WTC11 (cell line): ENCODE results near the gene VSIR. TPM values are rescaled to one million over a fixed set of nuclear protein-coding genes. Genes with fewer than 3 reads are reported as not detected.

Experiments
- ATF2 ChIP-seq: sonication (generic); formaldehyde crosslinking; IDR thresholded peaks from 2 replicates; pipeline ENCODE4 v1.8.1; 2022; ENCODE audit warnings: low read depth, missing genetic modification reagents, borderline replicate concordance
- ATF6 ChIP-seq: sonication (generic); formaldehyde crosslinking; IDR thresholded peaks from 2 replicates; pipeline ENCODE4 v1.8.1; 2023; ENCODE audit warnings: mild to moderate bottlenecking, missing genetic modification reagents
- HMGA2 ChIP-seq: fragments of 250-450 bp; sonication (Bioruptor Pico); IDR thresholded peaks from 2 replicates; pipeline ENCODE4 v1.4.0; 2021; ENCODE audit warnings: mild to moderate bottlenecking, moderate library complexity
- JUN ChIP-seq: sonication (generic); formaldehyde crosslinking; IDR thresholded peaks from 2 replicates; pipeline ENCODE4 v1.8.0; 2023; ENCODE audit warnings: mild to moderate bottlenecking, missing genetic modification reagents
- NFATC4 ChIP-seq: fragments of 250-450 bp; sonication (Bioruptor Pico); IDR thresholded peaks from 2 replicates; pipeline ENCODE4 v1.9.0; 2021; ENCODE audit warnings: mild to moderate bottlenecking
- NR1H2 ChIP-seq: sonication (generic); formaldehyde crosslinking; IDR thresholded peaks from 2 replicates; pipeline ENCODE4 v1.9.0; 2021; ENCODE audit warnings: mild to moderate bottlenecking, moderate library complexity, missing genetic modification reagents
- SOX15 ChIP-seq: fragments of 250-450 bp; sonication (Bioruptor Pico); IDR thresholded peaks from 2 replicates; pipeline ENCODE4 v1.9.0; 2021; ENCODE audit warnings: mild to moderate bottlenecking
- TCF7 ChIP-seq: sonication (generic); formaldehyde crosslinking; IDR thresholded peaks from 2 replicates; pipeline ENCODE4 v1.8.0; 2022; ENCODE audit warnings: mild to moderate bottlenecking, low read depth, missing genetic modification reagents, moderate library complexity
- USF1 ChIP-seq: sonication (generic); formaldehyde crosslinking; IDR thresholded peaks from 2 replicates; pipeline ENCODE4 v1.8.0; 2022; ENCODE audit warnings: mild to moderate bottlenecking, missing genetic modification reagents
- USF2 ChIP-seq: sonication (generic); formaldehyde crosslinking; IDR thresholded peaks from 2 replicates; pipeline ENCODE4 v1.8.1; 2023; ENCODE audit warnings: mild to moderate bottlenecking, missing genetic modification reagents, moderate library complexity
- total RNA-seq: library from RNA; stranded (reverse); gene quantifications from 3 replicates; pipeline ENCODE4 v1.2.3, GENCODE V29; 2021
- TF ChIP-seq, protein P1 (sequence below): sonication (generic); formaldehyde crosslinking; conservative IDR thresholded peaks from 2 replicates; pipeline ENCODE4 v1.8.1; 2023; ENCODE audit warnings: mild to moderate bottlenecking, low read depth, missing genetic modification reagents, moderate library complexity
- TF ChIP-seq, protein P2 (sequence below): fragments of 250-450 bp; sonication (Bioruptor Pico); IDR thresholded peaks from 2 replicates; pipeline ENCODE4 v1.9.0; 2021; ENCODE audit warnings: mild to moderate bottlenecking
- TF ChIP-seq, protein P3 (sequence below): sonication (generic); formaldehyde crosslinking; IDR thresholded peaks from 2 replicates; pipeline ENCODE4 v1.8.0; 2022; ENCODE audit warnings: missing genetic modification reagents

Gene VSIR
- total RNA-seq, 1 experiment from 2014 or later, result 0.74 TPM

- TF ChIP-seq, protein P1, sequence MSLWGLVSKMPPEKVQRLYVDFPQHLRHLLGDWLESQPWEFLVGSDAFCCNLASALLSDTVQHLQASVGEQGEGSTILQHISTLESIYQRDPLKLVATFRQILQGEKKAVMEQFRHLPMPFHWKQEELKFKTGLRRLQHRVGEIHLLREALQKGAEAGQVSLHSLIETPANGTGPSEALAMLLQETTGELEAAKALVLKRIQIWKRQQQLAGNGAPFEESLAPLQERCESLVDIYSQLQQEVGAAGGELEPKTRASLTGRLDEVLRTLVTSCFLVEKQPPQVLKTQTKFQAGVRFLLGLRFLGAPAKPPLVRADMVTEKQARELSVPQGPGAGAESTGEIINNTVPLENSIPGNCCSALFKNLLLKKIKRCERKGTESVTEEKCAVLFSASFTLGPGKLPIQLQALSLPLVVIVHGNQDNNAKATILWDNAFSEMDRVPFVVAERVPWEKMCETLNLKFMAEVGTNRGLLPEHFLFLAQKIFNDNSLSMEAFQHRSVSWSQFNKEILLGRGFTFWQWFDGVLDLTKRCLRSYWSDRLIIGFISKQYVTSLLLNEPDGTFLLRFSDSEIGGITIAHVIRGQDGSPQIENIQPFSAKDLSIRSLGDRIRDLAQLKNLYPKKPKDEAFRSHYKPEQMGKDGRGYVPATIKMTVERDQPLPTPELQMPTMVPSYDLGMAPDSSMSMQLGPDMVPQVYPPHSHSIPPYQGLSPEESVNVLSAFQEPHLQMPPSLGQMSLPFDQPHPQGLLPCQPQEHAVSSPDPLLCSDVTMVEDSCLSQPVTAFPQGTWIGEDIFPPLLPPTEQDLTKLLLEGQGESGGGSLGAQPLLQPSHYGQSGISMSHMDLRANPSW (CRISPR knock-in tag), result no peak
- TF ChIP-seq USF1 (CRISPR knock-in tag), result no peak
- TF ChIP-seq JUN (CRISPR knock-in tag), result no peak
- TF ChIP-seq, protein P2, sequence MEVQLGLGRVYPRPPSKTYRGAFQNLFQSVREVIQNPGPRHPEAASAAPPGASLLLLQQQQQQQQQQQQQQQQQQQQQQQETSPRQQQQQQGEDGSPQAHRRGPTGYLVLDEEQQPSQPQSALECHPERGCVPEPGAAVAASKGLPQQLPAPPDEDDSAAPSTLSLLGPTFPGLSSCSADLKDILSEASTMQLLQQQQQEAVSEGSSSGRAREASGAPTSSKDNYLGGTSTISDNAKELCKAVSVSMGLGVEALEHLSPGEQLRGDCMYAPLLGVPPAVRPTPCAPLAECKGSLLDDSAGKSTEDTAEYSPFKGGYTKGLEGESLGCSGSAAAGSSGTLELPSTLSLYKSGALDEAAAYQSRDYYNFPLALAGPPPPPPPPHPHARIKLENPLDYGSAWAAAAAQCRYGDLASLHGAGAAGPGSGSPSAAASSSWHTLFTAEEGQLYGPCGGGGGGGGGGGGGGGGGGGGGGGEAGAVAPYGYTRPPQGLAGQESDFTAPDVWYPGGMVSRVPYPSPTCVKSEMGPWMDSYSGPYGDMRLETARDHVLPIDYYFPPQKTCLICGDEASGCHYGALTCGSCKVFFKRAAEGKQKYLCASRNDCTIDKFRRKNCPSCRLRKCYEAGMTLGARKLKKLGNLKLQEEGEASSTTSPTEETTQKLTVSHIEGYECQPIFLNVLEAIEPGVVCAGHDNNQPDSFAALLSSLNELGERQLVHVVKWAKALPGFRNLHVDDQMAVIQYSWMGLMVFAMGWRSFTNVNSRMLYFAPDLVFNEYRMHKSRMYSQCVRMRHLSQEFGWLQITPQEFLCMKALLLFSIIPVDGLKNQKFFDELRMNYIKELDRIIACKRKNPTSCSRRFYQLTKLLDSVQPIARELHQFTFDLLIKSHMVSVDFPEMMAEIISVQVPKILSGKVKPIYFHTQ (CRISPR knock-in tag), result no peak
- no peak for TF ChIP-seq TCF7
- TF ChIP-seq NR1H2, result no peak
- no peak for TF ChIP-seq SOX15 (CRISPR knock-in tag)
- no peak for TF ChIP-seq ATF6 (CRISPR knock-in tag)
- no peak for TF ChIP-seq USF2 (CRISPR knock-in tag)
- TF ChIP-seq NFATC4 (CRISPR knock-in tag), result no peak
- TF ChIP-seq ATF2 (CRISPR knock-in tag), result no peak
- no peak for TF ChIP-seq HMGA2
- TF ChIP-seq, protein P3, sequence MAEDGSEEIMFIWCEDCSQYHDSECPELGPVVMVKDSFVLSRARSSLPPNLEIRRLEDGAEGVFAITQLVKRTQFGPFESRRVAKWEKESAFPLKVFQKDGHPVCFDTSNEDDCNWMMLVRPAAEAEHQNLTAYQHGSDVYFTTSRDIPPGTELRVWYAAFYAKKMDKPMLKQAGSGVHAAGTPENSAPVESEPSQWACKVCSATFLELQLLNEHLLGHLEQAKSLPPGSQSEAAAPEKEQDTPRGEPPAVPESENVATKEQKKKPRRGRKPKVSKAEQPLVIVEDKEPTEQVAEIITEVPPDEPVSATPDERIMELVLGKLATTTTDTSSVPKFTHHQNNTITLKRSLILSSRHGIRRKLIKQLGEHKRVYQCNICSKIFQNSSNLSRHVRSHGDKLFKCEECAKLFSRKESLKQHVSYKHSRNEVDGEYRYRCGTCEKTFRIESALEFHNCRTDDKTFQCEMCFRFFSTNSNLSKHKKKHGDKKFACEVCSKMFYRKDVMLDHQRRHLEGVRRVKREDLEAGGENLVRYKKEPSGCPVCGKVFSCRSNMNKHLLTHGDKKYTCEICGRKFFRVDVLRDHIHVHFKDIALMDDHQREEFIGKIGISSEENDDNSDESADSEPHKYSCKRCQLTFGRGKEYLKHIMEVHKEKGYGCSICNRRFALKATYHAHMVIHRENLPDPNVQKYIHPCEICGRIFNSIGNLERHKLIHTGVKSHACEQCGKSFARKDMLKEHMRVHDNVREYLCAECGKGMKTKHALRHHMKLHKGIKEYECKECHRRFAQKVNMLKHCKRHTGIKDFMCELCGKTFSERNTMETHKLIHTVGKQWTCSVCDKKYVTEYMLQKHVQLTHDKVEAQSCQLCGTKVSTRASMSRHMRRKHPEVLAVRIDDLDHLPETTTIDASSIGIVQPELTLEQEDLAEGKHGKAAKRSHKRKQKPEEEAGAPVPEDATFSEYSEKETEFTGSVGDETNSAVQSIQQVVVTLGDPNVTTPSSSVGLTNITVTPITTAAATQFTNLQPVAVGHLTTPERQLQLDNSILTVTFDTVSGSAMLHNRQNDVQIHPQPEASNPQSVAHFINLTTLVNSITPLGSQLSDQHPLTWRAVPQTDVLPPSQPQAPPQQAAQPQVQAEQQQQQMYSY (CRISPR knock-in tag), result no peak
Observed at GRCh38 chr10:71766717-71767419, 6.5 kb downstream of the VSIR start (continued).
